K562 (cell line): ENCODE data around the gene N4BP2. TPM values are rescaled to one million over a fixed set of nuclear protein-coding genes. Genes with fewer than 3 reads are reported as not detected.

Experiments used
- ARID2 ChIP-seq: fragments of 450-650 bp; IDR thresholded peaks from 2 replicates; pipeline ENCODE4 v1.6.1; 2017; ENCODE audit warnings: antibody characterized with exemption, mild to moderate bottlenecking
- C11orf30 ChIP-seq: fragments of 450-650 bp; IDR thresholded peaks from 2 replicates; pipeline ENCODE4 v1.6.1; 2016; ENCODE audit warnings: low read depth, mild to moderate bottlenecking
- CCAR2 ChIP-seq: fragments of 200-400 bp; formaldehyde crosslinking; IDR thresholded peaks from 2 replicates; pipeline ENCODE4 v1.6.1; 2017; ENCODE audit warnings: mild to moderate bottlenecking, low read depth, low read length
- CXXC5 ChIP-seq: fragments of 250-450 bp; sonication (Bioruptor Pico); IDR thresholded peaks from 2 replicates; pipeline ENCODE4 v1.8.0; 2022; ENCODE audit warnings: inconsistent platforms, mild to moderate bottlenecking, moderate library complexity
- ELF1 ChIP-seq: fragments of 200-800 bp; sonication (Bioruptor generic); IDR thresholded peaks from 2 replicates; pipeline ENCODE4 v1.6.1; 2016; ENCODE audit warnings: missing genetic modification characterization, missing compliant biosample characterization
- ETV6 ChIP-seq, 3 experiments: fragments of 150-350 bp in 1 of 3; sonication (generic) in 1 of 3; formaldehyde crosslinking in 1 of 3; IDR thresholded peaks; 2 replicates each; pipeline versions ENCODE4 v1.6.1 to v1.8.0; 2014 to 2022; ENCODE audit warnings: borderline replicate concordance in 2 of 3, low read depth in 2 of 3, antibody characterized with exemption in 1 of 3, low read length in 1 of 3, mild to moderate bottlenecking in 1 of 3, missing genetic modification reagents in 1 of 3
- GABPA ChIP-seq: fragments of 200-800 bp; sonication (Bioruptor generic); conservative IDR thresholded peaks from 2 replicates; pipeline ENCODE4 v1.6.1; 2016; ENCODE audit warnings: low read depth, missing genetic modification characterization, missing compliant biosample characterization
- GABPB2 ChIP-seq: fragments of 250-450 bp; sonication (Bioruptor Pico); conservative IDR thresholded peaks from 2 replicates; pipeline ENCODE4 v1.5.1; 2021; ENCODE audit warnings: mild to moderate bottlenecking
- KAT7 ChIP-seq: sonication (generic); formaldehyde crosslinking; IDR thresholded peaks from 2 replicates; pipeline ENCODE4 v1.8.0; 2022; ENCODE audit warnings: missing genetic modification reagents, mild to moderate bottlenecking, borderline replicate concordance
- KLF1 ChIP-seq: fragments of 450-650 bp; IDR thresholded peaks from 2 replicates; pipeline ENCODE4 v1.6.1; 2016; ENCODE audit warnings: missing genetic modification characterization, missing compliant biosample characterization
- KLF13 ChIP-seq: fragments of 450-650 bp; IDR thresholded peaks from 2 replicates; pipeline ENCODE4 v1.6.1; 2016; ENCODE audit warnings: missing genetic modification characterization, low read depth, mild to moderate bottlenecking, missing compliant biosample characterization, moderate library complexity, borderline replicate concordance
- NR4A1 ChIP-seq, 2 experiments: fragments of 250-450 bp in 1 of 2; fragments of 450-650 bp in 1 of 2; sonication (Bioruptor Pico) in 1 of 2; IDR thresholded peaks; 2 replicates each; pipeline versions ENCODE4 v1.4.0 to v1.6.1; 2016 to 2020; ENCODE audit warnings: mild to moderate bottlenecking in 2 of 2, missing compliant biosample characterization in 1 of 2, missing genetic modification characterization in 1 of 2, moderate library complexity in 1 of 2
- RBM15 ChIP-seq: fragments of 200-400 bp; formaldehyde crosslinking; IDR thresholded peaks from 2 replicates; pipeline ENCODE4 v1.6.1; 2018; ENCODE audit warnings: mild to moderate bottlenecking, low read length, moderate library complexity; ENCODE audit not compliant: insufficient read depth
- SAFB ChIP-seq: fragments of 200-400 bp; formaldehyde crosslinking; IDR thresholded peaks from 2 replicates; pipeline ENCODE4 v1.6.1; 2017; ENCODE audit warnings: low read depth, low read length, borderline replicate concordance
- SIX5 ChIP-seq, 2 experiments: IDR thresholded peaks; 2 replicates each; pipeline ENCODE4 v1.6.1; 2011; ENCODE audit warnings: low read length in 2 of 2, borderline replicate concordance in 1 of 2, low read depth in 1 of 2, mild to moderate bottlenecking in 1 of 2, moderate library complexity in 1 of 2; ENCODE audit not compliant: insufficient read depth in 1 of 2
- SMARCA4 ChIP-seq: fragments of 450-650 bp; IDR thresholded peaks from 2 replicates; pipeline ENCODE4 v1.6.1; 2016
- SRSF7 ChIP-seq: fragments of 200-400 bp; formaldehyde crosslinking; optimal IDR thresholded peaks from 2 replicates; pipeline ENCODE3; 2017; ENCODE audit warnings: mild to moderate bottlenecking, low read depth, low read length
- ZNF174 ChIP-seq: fragments of 250-450 bp; sonication (Bioruptor Pico); IDR thresholded peaks from 2 replicates; pipeline ENCODE4 v1.4.0; 2020; ENCODE audit warnings: mild to moderate bottlenecking
- ZNF274 ChIP-seq: IDR thresholded peaks from 2 replicates; pipeline ENCODE4 v1.6.1; 2011; ENCODE audit warnings: low read depth, mild to moderate bottlenecking, low read length, moderate library complexity, borderline replicate concordance
- ZNF3 ChIP-seq: fragments of 250-450 bp; sonication (Bioruptor Pico); IDR thresholded peaks from 2 replicates; pipeline ENCODE4 v1.5.0; 2021; ENCODE audit warnings: mild to moderate bottlenecking, moderate library complexity
- ZNF584 ChIP-seq: fragments of 200-800 bp; sonication (Bioruptor generic); IDR thresholded peaks from 2 replicates; pipeline ENCODE4 v1.6.1; 2016; ENCODE audit warnings: low read depth, mild to moderate bottlenecking, missing genetic modification characterization, missing compliant biosample characterization
- polyA plus RNA-seq, 8 experiments: library from polyadenylated mRNA; depleted of rRNA in 4 of 8; stranded (reverse) in 5 of 8; unstranded in 3 of 8; fragments of >200 nt; fragmentation: Nextera tagmentation in 2 of 8; fragmentation: Illumina TruSeq in 1 of 8; extraction: Ambion mirVana in 2 of 8; extraction: Trizol in 1 of 8; gene quantifications; 2 replicates each; pipeline versions ENCODE4 v1.2.1 to v1.2.3, GENCODE V29; 2011 to 2014; ENCODE audit warnings: inconsistent platforms in 1 of 8, missing spikeins in 1 of 8
- total RNA-seq, 7 experiments: library from RNA; depleted of rRNA in 6 of 7; stranded (reverse); fragments of >200 nt in 6 of 7; fragmentation: Illumina TruSeq in 2 of 7; extraction: Trizol in 2 of 7; gene quantifications; 2 replicates each; pipeline versions ENCODE4 v1.2.1 to v1.2.3, GENCODE V29; 2011 to 2021; ENCODE audit warnings: low replicate concordance in 1 of 7
- TF ChIP-seq, protein P1 (sequence below): fragments of 450-650 bp; IDR thresholded peaks from 2 replicates; pipeline ENCODE4 v1.6.1; 2017; ENCODE audit warnings: antibody characterized with exemption
- TF ChIP-seq, protein P2 (sequence below): fragments of 250-450 bp; sonication (Bioruptor Pico); IDR thresholded peaks from 2 replicates; pipeline ENCODE4 v1.8.0; 2022; ENCODE audit warnings: moderate library complexity, mild to moderate bottlenecking, inconsistent platforms
- TF ChIP-seq, protein P3 (sequence below): sonication (generic); formaldehyde crosslinking; IDR thresholded peaks from 2 replicates; pipeline ENCODE4 v1.8.1; 2023; ENCODE audit warnings: mild to moderate bottlenecking, missing genetic modification reagents, moderate library complexity

The N4BP2 gene
- total and polyA plus RNA-seq, 9 of the 15 experiments (the other 6 are each of a cell fraction or from before 2014, with no cell fraction given): 2.7 to 12.6 (median 7.6) TPM

- TF ChIP-seq ARID2: no peak
- TF ChIP-seq ZNF174: no peak
- peak; percentile 61; the same call in 1 of the 2 replicates for TF ChIP-seq CXXC5
- TF ChIP-seq, protein P1, sequence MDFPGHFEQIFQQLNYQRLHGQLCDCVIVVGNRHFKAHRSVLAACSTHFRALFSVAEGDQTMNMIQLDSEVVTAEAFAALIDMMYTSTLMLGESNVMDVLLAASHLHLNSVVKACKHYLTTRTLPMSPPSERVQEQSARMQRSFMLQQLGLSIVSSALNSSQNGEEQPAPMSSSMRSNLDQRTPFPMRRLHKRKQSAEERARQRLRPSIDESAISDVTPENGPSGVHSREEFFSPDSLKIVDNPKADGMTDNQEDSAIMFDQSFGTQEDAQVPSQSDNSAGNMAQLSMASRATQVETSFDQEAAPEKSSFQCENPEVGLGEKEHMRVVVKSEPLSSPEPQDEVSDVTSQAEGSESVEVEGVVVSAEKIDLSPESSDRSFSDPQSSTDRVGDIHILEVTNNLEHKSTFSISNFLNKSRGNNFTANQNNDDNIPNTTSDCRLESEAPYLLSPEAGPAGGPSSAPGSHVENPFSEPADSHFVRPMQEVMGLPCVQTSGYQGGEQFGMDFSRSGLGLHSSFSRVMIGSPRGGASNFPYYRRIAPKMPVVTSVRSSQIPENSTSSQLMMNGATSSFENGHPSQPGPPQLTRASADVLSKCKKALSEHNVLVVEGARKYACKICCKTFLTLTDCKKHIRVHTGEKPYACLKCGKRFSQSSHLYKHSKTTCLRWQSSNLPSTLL: no peak
- TF ChIP-seq SIX5 (IDR thresholded peaks at IDR 0.05; ENCODE audit: borderline replicate concordance in 1 of 2, insufficient read depth in 1 of 2, low read depth in 1 of 2, low read length in 2 of 2): no peak
- TF ChIP-seq ZNF3 (CRISPR knock-in tag): no peak; the same call in 1 of the 2 replicates
- TF ChIP-seq, protein P2, sequence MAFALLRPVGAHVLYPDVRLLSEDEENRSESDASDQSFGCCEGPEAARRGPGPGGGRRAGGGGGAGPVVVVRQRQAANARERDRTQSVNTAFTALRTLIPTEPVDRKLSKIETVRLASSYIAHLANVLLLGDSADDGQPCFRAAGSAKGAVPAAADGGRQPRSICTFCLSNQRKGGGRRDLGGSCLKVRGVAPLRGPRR (CRISPR knock-in tag): no peak
- TF ChIP-seq SMARCA4: peak; percentile 89
- TF ChIP-seq NR4A1 (CRISPR knock-in tag; IDR thresholded peaks at IDR 0.05): no peak
- TF ChIP-seq NR4A1 (tag; IDR thresholded peaks at IDR 0.05): no peak
- no peak for TF ChIP-seq KLF1 (tag)
- no peak for TF ChIP-seq SAFB
- TF ChIP-seq ZNF584 (CRISPR knock-in tag): 0 out of 2 replicates have a peak, but pooled peaks have one; percentile 52
- TF ChIP-seq SRSF7: no peak
- no peak for TF ChIP-seq CCAR2
- TF ChIP-seq KLF13 (tag): no peak
- no peak for TF ChIP-seq KAT7 (CRISPR knock-in tag)
- TF ChIP-seq GABPB2 (CRISPR knock-in tag): no peak
- no peak; the same call in 1 of the 2 replicates for TF ChIP-seq ELF1 (tag)
- TF ChIP-seq, protein P3, sequence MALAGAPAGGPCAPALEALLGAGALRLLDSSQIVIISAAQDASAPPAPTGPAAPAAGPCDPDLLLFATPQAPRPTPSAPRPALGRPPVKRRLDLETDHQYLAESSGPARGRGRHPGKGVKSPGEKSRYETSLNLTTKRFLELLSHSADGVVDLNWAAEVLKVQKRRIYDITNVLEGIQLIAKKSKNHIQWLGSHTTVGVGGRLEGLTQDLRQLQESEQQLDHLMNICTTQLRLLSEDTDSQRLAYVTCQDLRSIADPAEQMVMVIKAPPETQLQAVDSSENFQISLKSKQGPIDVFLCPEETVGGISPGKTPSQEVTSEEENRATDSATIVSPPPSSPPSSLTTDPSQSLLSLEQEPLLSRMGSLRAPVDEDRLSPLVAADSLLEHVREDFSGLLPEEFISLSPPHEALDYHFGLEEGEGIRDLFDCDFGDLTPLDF: 0 out of 2 replicates have a peak, but pooled peaks have one; percentile 49
- TF ChIP-seq ETV6 (IDR thresholded peaks at IDR 0.05; ENCODE audit: borderline replicate concordance in 1 of 2, low read depth in 2 of 2, low read length in 1 of 2): no peak
- TF ChIP-seq ETV6 (CRISPR knock-in tag; IDR thresholded peaks at IDR 0.05; ENCODE audit: borderline replicate concordance): no peak
- TF ChIP-seq RBM15: no peak
- no peak for TF ChIP-seq C11orf30
- peak; percentile 27; the same call in 1 of the 2 replicates for TF ChIP-seq GABPA (tag)
- TF ChIP-seq ZNF274: no peak
Measured at GRCh38 chr4:40205259-40206198, 148.9 kb downstream of the N4BP2 start (continued).
